Measurements from ENCODE around the gene DNAJC30. TPM values are rescaled to one million over a fixed set of nuclear protein-coding genes. Genes with fewer than 3 reads are reported as not detected.
"Not testable (repeated sequence)": the region's sequence is repeated elsewhere in the genome, so short reads cannot be mapped to it uniquely, and the experiment has no call there.

Gene DNAJC30
- polyA plus RNA-seq, 3 donors, result 10.6 to 12.4 (median 11.8) TPM

GRCh38 chr7:73655309-73655708 is 27.9 kb downstream of the DNAJC30 start:
- not testable (repeated sequence) for DNase-seq

DNA sequence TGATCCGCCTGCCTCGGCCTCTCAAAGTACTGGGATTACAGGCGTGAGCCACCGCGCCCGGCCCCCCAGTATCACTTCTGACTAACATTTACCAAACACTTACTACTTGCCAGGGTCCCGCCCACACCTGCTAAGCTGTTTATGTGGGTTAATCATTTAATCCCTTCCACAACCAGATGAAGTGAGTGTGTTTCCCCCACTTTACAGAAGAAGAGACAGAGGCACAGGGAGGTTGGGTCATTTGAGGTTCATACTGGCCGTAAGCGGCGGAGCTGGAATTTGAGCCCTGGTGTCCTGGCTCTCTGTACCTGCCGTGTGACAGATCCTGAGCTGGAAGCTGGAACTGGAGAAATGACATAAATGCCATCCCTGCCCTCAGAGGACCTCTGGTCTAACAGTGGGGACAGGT is 30.7 kb downstream of the DNAJC30 start:
- DNase-seq, result no peak

GRCh38 chr7:73650524-73650923 is 32.7 kb downstream of the DNAJC30 start:
- DNase-seq, result no peak

- DNase-seq, result no peak
These were observed 33.7 kb downstream of the DNAJC30 start for GRCh38 chr7:73649576-73649975.

DNA sequence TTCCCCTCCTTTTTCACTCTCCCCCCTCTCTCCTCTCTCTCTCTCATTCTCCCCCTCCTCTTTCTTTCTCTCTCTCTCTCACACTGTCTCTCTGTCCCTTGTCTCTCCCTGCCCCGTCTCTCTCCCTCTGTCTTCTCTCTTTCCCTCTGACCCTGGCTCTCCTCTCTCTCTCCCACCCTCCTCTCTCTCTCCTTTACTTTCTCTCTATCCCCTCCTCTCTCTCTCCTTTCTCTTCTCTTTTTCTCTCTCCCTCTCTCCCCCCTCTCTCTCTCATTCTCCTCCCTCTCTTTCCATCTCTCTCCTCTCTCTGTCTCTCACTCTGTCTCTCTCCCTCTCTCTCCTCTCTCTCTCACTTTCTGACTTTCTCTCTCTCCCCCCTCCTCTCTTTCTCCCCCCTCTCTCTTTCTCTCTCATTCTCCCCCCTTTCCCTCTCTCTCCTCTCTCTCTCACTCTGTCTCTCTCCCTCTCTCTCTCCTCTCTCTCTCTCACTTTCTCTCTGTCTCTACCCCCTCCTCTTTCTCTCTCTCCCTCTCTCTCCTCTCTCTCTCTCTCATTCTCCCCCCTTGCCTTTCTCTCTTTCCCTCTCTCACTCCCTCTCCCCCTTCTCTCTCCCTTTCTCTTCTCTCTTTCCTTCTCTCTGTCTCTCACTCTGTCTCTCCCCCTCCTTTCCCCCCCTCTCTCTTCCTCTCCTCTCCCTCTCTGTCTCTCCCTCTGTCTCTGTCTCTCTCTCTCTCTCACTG is 34.5 kb downstream of the DNAJC30 start:
- no peak for DNase-seq

GRCh38 chr7:73647725-73648592 is 35.3 kb downstream of the DNAJC30 start:
- no peak for DNase-seq

- DNase-seq, result no peak
These were observed 36.2 kb downstream of the DNAJC30 start for GRCh38 chr7:73646785-73647724.

DNA sequence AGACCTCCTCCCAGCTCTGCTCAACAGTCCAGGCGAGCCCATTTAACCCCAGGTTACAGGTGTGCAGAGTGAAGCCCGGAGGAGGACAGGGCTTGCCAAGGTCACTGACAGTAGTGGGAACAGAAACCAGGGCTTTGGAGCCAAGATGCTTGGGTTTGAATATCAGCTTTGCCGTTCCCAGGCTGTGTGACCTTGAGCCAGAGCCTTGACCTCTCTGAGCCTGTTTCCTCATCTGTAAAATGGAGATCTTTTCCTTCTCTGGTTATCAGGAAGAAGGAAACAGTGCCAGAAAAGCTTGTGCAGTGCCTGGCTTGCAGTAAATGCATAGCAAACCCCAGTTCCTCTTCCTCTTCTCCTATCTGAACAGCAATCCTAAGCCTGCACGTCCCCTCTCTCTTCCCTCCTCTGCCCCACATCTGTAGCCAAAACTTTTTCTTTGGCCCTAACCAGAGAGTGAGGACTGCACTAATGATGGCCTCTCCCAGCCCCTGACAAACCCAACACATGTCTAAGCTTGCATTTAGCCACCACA is 37.5 kb downstream of the DNAJC30 start:
- no peak for DNase-seq

DNA sequence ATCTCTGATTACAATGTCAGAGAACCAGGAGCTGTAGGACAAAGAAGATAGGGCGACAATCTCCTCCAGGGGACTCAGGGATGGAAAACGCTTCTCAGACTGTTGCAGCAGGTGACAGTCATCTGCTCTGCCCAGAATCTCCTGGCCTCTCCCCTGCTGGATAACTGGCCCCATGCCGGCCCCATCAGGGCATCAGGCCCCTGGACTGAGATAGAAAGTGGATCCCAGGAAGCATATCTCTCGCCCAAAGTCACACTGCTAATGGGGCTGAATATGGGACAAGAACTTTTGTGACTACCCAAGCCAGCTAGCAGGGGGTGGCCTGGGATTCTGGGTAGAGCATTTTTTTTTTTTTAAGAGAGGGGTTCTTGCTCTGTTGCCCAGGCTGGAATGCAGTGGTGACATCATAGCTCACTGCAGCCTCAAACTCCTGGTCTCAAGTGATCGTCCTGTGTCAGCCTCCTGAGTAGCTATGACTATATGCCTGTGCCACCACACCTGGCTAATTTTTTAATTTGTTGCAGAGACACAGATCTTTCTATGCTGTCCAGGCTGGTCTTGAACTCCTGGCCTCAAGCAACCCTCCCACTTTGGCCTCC is 38.5 kb downstream of the DNAJC30 start:
- DNase-seq, result no peak

- DNase-seq, result no peak
These were observed 40.4 kb downstream of the DNAJC30 start for GRCh38 chr7:73642834-73643233.

DNA sequence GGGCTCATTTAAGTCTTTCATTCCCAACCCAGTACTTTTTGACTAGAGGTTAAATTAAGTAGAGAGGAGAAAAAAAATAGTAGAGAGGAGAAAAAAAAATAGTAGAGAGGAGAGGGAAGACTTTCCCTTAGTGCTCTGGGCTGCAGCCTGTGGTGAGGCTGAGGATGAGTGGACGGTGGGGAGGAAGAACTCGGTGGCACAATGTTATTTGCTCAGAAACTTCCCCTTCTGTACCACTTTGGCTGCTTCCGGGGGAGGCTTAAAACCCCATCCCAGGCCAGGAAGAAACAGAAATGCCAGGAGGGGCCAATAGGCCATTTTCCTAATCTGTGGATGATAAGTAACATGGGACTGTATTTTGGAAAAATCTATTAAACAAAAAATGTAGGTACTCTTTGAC is 44.3 kb downstream of the DNAJC30 start:
- DNase-seq, result no peak

DNA sequence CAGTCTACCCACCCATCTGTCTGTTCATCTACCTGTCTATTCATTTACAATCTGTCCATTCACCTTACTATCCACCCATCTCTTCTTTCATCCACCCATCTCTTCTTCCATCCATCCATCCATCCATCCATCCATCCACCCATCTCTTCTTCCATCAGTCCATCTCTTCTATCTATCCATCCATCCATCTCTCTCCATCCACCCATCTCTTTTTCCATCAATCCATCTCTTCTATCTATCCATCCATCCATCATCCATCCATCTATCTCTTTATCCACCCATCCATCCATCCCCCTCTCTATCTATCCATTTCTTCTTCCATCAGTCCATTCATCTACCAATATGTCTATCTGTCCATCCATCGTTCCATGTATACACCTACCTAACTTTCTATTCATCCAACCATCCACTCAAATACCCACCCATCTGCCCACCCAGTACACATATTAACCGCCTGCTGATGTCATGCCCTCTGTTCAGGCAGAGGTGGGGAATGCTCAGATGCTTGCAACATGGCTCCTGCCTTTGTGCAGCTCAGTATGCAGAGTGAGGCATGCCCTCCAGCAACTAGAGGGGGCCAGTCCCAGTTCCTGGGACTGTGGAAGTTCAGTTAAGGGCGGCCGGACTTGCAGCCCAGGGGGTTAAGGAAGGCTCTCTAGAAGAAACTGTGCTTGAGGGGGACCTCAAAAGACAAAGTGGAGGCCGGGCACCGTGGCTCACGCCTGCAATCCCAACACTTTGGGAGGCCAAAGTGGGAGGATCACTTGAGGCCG is 47.6 kb downstream of the DNAJC30 start:
- no peak for DNase-seq

DNA sequence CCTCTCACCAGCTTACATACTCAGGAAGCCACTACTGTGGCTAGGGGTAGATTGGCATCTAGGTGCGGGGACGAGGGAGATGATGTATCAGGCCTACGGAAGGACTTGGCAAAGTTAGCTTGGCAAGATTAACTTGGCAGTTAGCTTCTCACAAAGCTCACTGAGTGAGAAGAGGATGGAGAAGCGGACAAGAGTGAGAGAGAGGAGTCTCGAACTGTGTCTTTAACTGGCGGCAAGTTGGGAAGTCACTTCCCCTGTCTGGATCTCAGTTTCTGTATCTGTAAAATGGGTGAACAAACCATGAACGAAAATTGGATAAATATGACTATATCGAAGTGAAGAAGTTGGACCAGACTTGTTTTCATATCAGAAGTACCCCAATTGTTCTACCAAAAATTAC is 49.4 kb downstream of the DNAJC30 start:
- DNase-seq, result no peak

DNA sequence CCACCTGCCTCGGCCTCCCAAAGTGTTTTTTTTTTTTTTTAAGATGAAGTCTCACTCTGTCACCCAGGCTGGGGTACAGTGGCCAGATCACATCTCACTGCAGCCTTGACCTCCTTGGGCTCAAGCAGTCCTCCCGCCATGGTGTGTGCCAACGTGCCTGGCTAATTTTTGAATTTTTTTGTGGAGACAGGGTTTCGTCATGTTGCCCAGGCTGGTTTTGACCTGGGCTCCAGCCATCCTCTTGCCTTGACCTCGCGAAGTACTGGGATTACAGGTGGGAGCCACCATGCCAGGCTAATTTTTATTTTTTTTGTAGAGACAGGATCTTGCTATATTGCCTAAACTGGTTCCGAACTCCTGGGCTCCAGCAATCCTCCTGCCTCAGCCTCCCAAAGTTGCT is 49.9 kb downstream of the DNAJC30 start:
- no peak for DNase-seq

- no peak for DNase-seq
These were observed 51.7 kb downstream of the DNAJC30 start for GRCh38 chr7:73631558-73631957.

Other genes with a start within 250 kb of the DNAJC30 start
- gene FZD9, start 249.7 kb downstream of the DNAJC30 start, polyA plus RNA-seq (ENCODE audit: insufficient read length in 3 of 3), result under 1 TPM; 0.50 to 0.70 (median 0.57) TPM
- gene BAZ1B, start 161.2 kb downstream of the DNAJC30 start, polyA plus RNA-seq (ENCODE audit: insufficient read length in 3 of 3), result 10 to 100 TPM; 70.2 to 77.8 (median 72.8) TPM
- gene BCL7B, start 125.8 kb downstream of the DNAJC30 start, polyA plus RNA-seq (ENCODE audit: insufficient read length in 3 of 3), result 10 to 100 TPM; 41.6 to 46.2 (median 42.8) TPM
- gene TBL2, start 104.9 kb downstream of the DNAJC30 start, polyA plus RNA-seq (ENCODE audit: insufficient read length in 3 of 3), result 10 to 100 TPM; 40.2 to 42.8 (median 41.9) TPM
- gene MLXIPL, start 58.9 kb downstream of the DNAJC30 start, polyA plus RNA-seq (ENCODE audit: insufficient read length in 3 of 3), result 1 to 10 TPM; 5.5 to 8.7 (median 7.3) TPM
- gene VPS37D, start 15.6 kb downstream of the DNAJC30 start, polyA plus RNA-seq (ENCODE audit: insufficient read length in 3 of 3), result 10 to 100 TPM; 15.4 to 19.4 (median 18.9) TPM
- gene BUD23, start 144 bp upstream of the DNAJC30 start, polyA plus RNA-seq (ENCODE audit: insufficient read length in 3 of 3), result 100 to 1,000 TPM in 1 of 3 donors, 10 to 100 TPM in 2; 82.1 to 105 (median 96.3) TPM
- gene STX1A, start 36.2 kb upstream of the DNAJC30 start, polyA plus RNA-seq (ENCODE audit: insufficient read length in 3 of 3), result 10 to 100 TPM; 10.8 to 13.0 (median 11.4) TPM
- 10 to 100 TPM; 27.2 to 35.6 (median 30.8) TPM for gene ABHD11, start 55.3 kb upstream of the DNAJC30 start, polyA plus RNA-seq (ENCODE audit: insufficient read length in 3 of 3)
- 10 to 100 TPM; 67.0 to 69.6 (median 69.2) TPM for gene CLDN3, start 86.8 kb upstream of the DNAJC30 start, polyA plus RNA-seq (ENCODE audit: insufficient read length in 3 of 3)
- 10 to 100 TPM; 76.8 to 91.5 (median 90.7) TPM for gene CLDN4, start 147.5 kb upstream of the DNAJC30 start, polyA plus RNA-seq (ENCODE audit: insufficient read length in 3 of 3)
- 10 to 100 TPM in 2 of 3 donors, 1 to 10 TPM in 1; 8.8 to 13.6 (median 13.0) TPM for gene METTL27, start 159.1 kb upstream of the DNAJC30 start, polyA plus RNA-seq (ENCODE audit: insufficient read length in 3 of 3)
- not detected for gene TMEM270, start 177.7 kb upstream of the DNAJC30 start, polyA plus RNA-seq (ENCODE audit: insufficient read length in 3 of 3)

All from renal pelvis (tissue), 4 donors.